GM21360 (cell line): Measurements from ENCODE around the gene GPR87.

ENCODE experiments used
- ATAC-seq: cut with Tn5 transposase; IDR thresholded peaks from one replicate; pipeline ENCODE4 v1.9.1; 2021; ENCODE audit warnings: mild to moderate bottlenecking, moderate library complexity; ENCODE audit not compliant: unreplicated experiment

GPR87 gene

GRCh38 chr3:151318313-151318712, 1.7 kb upstream of the GPR87 start:
- ATAC-seq: no peak

DNA sequence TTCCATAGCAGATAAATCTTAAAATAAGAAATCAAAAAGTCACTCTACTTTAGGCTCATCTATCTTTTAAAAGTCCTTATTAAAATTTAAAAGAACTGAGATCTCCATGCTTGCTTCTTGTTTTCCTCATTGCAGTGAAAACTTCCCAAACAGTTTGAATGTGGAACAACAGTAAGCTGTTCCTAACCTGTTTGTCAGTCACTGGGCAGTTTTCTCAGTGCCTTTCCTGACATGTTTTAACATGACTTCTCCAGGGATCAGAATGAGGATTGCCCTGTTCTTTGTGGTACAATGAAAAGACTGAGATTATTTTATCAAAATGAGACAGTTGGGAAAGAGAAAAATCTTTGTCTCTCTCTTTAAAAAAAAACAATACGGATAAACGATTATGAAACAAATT, 774 bp downstream of the GPR87 start:
- ATAC-seq: no peak

- no peak for ATAC-seq
Measured at GRCh38 chr3:151315136-151315535, 1.5 kb downstream of the GPR87 start.

DNA sequence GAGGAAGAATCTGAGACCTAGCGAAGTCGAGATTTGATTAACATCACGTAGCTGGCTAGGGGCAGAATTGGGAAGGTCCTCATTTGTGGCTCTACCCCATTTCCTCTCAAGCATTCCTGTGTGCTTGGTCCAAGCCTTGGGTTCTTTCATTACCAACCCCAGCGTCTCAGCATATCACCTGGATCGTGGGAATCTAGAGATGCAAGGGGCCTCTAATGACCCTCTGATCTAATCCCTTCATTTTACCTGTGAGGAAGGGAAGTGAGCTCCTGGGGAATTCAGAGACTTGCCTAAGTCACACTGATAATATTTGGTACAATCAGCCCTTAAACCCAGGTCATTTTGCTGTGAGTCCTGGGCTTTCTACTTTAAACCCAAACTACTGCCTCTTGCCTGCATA, 2.0 kb downstream of the GPR87 start:
- ATAC-seq: no peak

DNA sequence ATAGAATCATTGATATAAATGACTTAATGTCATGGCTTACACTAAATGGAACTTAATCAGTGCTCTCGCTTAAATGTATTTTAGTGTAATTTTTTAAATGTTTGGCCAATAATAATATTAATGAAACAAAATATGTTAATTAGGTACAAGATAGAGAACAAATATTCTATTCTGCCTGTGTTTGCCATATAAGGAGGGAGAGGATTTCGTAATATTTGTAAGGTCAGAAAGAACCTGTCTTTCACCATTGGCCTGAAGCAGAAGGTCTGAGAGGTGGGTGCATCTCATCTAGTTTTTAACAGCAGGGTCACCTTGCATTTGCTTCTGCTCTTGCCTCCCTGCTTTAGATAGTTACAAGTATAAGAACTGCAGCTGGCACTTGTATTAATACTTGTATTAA, 2.5 kb downstream of the GPR87 start:
- ATAC-seq: no peak

DNA sequence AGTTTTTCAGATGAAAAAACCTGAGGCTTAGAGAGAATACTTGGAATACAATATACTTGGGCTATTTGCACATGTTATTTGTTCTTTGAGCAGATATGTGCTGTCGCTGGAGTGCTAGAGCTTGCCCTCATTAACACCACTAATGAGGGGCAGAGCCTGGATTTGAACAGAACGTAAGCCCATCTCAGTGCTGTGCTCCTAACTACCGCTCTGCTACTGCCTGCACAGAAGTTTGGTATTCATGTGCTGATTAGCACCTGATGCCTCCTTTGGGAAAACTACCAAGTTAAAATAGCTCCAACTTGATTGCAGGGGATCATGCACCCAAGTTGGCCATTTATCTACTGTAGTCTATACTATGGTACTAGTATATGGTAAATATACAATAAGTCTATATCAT, 3.6 kb downstream of the GPR87 start:
- no peak for ATAC-seq

GRCh38 chr3:151309566-151309965, 7.1 kb downstream of the GPR87 start:
- no peak for ATAC-seq

GRCh38 chr3:151307583-151308488, 8.8 kb downstream of the GPR87 start:
- no peak for ATAC-seq

DNA sequence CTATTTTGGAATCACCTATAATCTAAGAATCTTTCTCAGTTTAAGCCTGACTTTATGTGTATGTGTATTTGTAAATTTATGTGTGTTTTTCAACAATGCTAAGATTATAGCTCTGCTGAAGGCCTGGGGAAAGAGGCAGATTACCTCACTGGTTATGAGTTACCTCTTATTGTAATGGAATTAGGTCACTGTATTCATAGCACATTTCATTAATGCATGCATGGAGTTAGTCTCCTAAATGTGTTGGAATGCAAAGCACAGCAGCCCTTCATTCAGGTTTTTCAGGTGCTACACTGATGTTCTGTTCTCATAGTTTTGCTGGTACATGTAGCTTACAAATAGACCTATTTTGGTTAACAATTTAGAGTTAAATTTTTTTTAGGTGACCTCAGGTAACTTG, 9.5 kb downstream of the GPR87 start:
- ATAC-seq: no peak

GRCh38 chr3:151306168-151306810, 10.3 kb downstream of the GPR87 start:
- no peak for ATAC-seq

GRCh38 chr3:151305775-151306151, 10.9 kb downstream of the GPR87 start:
- ATAC-seq: no peak

GRCh38 chr3:151305060-151305774, 11.4 kb downstream of the GPR87 start:
- ATAC-seq: no peak

GRCh38 chr3:151303751-151304150, 12.9 kb downstream of the GPR87 start:
- ATAC-seq: no peak

DNA sequence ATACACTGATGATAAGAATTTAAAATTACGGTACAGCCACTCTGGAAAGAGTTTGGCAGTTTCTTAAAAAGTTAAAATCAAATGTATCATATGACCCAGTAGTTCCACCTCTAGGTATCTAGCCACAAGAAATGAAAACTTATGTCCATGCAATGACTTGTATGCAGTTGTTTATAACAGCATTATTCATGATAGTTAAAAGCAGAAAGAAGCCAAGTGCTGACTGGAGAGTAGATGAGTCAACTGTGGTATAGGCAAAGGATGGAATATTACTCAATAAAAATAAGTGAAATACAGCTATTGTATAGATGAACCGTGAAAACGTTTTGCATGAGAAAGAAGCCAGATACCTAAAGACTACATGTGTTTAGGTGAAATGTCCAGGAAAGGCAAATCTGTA, 14.8 kb downstream of the GPR87 start:
- ATAC-seq: no peak

- ATAC-seq: no peak
Measured at GRCh38 chr3:151300539-151300938, 16.1 kb downstream of the GPR87 start.

- ATAC-seq: no peak
Measured at GRCh38 chr3:151299006-151299405, 17.6 kb downstream of the GPR87 start.

DNA sequence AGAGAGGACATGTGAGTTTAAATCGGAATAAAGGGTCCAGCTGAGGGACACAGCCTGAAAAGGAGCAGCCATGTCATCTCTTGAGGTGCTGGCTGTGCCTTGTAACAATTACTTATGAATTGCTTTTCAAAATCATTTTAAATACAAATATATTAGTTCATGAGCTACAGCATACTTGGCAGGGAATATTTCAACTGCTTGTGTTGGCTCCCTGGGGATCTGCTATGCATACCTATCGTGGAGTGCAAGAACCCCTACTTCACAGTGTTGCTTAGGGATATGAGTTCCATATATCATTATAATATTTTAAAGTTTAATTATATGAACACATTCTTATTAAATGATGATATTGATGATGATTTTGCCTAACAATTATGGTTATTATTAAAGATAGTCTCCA, 19.2 kb downstream of the GPR87 start:
- ATAC-seq: no peak

DNA sequence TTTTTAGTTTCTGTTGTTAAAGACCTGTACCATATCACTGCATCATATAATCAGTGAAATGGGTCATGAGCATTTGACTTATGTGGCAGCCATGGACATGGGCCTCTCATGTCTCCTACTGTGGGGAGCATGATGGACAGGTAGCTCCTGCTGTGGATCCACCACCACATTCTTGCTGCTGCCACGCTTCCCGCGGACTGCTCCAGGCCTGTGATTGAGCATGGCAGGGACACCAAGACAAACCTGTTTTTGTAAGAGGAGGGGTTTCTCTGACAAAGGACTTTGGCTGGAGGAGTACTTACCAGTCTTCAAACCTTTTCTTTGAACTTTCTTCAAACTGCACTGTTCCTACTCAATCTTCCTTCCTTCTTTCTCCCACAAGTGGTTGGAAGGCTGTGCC, 20.4 kb downstream of the GPR87 start:
- no peak for ATAC-seq

DNA sequence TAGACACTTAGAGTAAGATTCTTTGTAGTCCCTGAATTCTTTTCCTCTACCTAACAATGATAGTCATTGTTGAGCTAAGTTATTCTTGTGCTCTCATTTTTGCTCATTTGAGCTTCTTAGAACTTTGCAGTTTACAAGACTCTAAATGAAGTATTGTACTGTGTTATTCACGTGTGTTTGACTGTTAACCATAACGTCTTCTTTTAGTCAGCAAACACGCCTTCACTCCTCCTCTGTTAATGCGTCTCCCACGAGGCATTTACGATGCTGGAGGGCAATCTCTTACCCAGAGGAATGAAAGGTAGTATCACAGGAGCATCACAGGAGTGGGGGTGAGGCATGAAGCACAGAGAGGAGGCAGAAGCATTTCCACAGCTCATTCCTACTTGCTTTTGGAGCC, 23.5 kb downstream of the GPR87 start:
- no peak for ATAC-seq

DNA sequence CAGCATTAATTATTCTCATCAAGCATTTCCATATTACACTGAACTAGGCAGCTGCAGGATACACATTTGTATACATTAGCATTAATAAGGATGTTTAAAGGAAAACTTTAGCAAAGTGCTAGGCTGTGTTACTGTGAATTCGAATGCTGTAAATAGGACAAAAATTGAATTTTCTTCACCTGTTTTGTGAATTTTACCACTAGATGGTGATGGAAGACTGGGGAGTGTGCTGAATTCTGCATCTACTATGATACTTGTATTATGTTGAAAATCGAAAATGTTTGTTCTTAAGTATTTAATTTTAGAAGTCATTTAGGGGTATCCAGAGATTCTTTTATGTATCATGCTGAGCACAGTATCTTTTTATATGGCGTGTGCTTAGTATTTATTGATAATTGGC, 25.9 kb downstream of the GPR87 start:
- ATAC-seq: no peak

DNA sequence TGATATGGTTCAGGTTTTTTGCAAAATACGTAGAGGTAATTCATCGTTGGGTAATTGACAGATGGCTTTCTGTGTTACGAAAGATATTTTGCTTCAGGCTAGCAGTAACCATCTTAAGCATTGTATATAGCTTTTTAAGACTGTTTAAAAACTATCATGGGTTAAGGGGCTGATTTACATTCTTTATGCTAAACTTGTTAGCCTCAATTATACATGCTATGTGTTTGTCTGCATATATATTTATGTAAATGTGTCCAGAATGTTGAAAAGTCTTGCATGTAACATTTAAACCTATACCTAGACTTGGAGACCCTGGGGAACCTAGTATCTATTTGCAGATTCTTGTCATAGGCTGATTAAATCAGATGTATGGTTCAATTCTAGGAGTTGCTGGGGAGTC, 27.2 kb downstream of the GPR87 start:
- ATAC-seq: no peak

DNA sequence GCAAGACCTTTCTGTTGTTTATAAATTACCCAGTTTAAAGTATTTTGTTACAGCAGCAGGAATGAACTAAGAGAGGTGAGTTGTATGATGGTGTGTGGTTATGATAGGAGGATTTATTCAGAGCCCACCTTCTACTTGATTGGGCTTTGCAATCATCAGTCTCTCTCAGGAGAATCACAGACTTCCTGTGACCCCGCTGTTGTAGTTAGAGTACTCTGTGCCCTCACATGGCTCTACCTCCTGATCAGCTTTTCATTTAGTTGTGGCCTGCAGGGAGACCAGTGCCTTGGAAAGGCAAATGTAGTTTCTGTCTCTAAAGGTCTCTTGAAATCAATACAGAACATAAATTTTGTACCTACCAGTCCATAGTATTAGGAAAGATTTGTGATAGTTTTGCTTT, 30.7 kb downstream of the GPR87 start:
- no peak for ATAC-seq
